ENCODE data around the gene TMEM266. TPM values are rescaled to one million over a fixed set of nuclear protein-coding genes. Genes with fewer than 3 reads are reported as not detected.

Gene TMEM266
- total and polyA plus RNA-seq, 2 experiments from 2014 or later: 0.42 to 5.0 TPM

DNA sequence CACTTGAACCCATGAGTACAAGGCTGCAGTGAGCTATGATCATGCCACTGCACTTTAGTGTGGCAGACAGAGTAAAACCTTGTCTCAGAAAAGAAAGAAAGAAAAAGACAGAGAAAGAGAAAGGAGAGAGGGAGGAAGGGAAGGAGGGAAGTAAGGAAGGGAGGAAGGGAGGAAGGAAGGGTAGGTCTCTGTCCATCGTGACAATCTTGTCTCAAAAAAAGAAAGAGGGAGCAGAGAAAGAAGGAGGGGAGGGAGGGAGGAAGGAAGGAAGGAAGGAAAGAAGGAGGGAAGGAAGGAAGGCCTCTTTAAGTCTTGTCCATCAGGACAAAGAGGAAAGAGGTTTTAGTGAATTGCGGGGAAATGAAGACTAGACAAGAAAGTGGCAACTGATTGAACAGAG is 129.3 kb downstream of the TMEM266 start:
- Mint-ChIP-seq H3K4me1 (peaks cover 18% of the 10 kb centered on the region), H3K36me3 (ENCODE audit: low read depth) (no peaks in the 10 kb centered on the region), H3K9me3 (peaks cover 2% of the 10 kb centered on the region; the same call in 2 of the 3 replicates), H3K27ac (no peak overlapping the region), H3K4me3 (no peak overlapping the region), H3K27me3 (ENCODE audit: insufficient read depth, low read depth, poor library complexity) (peaks cover 20% of the 10 kb centered on the region)
- Histone ChIP-seq H3K27me3 (ENCODE audit: insufficient read depth) (peaks cover 18% of the 10 kb centered on the region), H4K20me1 (replicated peaks; ENCODE audit: insufficient read depth) (no peaks in the 10 kb centered on the region), H3F3A (replicated peaks; ENCODE audit: low read depth) (no peaks in the 10 kb centered on the region), H3K4me1 (ENCODE audit: insufficient read depth) (no peaks in the 10 kb centered on the region; the same call in 1 of the 2 replicates), H2AFZ (no peak overlapping the region), H3K36me3 (ENCODE audit: insufficient read depth) (no peaks in the 10 kb centered on the region), H3K27ac (ENCODE audit: low read depth) (no peak overlapping the region), H3K4me2 (no peak overlapping the region), H3K9me2 (ENCODE audit: insufficient read depth) (no peaks in the 10 kb centered on the region), H3K4me3 (no peak overlapping the region), H3K79me2 (replicated peaks; ENCODE audit: insufficient read depth) (no peaks in the 10 kb centered on the region)
- TF ChIP-seq POLR2AphosphoS5 (IDR thresholded peaks at IDR 0.05; ENCODE audit: low read depth) (no peak), ZNF114 (CRISPR knock-in tag; IDR thresholded peaks at IDR 0.05) (no peak), JUNB (IDR thresholded peaks at IDR 0.05; ENCODE audit: unreplicated experiment) (no peak), STAT1 (IDR thresholded peaks at IDR 0.05; ENCODE audit: unreplicated experiment) (no peak), CREB1 (CRISPR knock-in tag; IDR thresholded peaks at IDR 0.05; ENCODE audit: low read depth) (no peak), EZH2 (IDR thresholded peaks at IDR 0.05; ENCODE audit: low read depth, unreplicated experiment) (no peak), NANOG (IDR thresholded peaks at IDR 0.05; ENCODE audit: borderline replicate concordance) (no peak), ZNF331 (CRISPR knock-in tag; IDR thresholded peaks at IDR 0.05; ENCODE audit: low read depth) (no peak), EZH2phosphoT487 (IDR thresholded peaks at IDR 0.05; ENCODE audit: unreplicated experiment) (no peak)
- TF ChIP-seq, protein P1, sequence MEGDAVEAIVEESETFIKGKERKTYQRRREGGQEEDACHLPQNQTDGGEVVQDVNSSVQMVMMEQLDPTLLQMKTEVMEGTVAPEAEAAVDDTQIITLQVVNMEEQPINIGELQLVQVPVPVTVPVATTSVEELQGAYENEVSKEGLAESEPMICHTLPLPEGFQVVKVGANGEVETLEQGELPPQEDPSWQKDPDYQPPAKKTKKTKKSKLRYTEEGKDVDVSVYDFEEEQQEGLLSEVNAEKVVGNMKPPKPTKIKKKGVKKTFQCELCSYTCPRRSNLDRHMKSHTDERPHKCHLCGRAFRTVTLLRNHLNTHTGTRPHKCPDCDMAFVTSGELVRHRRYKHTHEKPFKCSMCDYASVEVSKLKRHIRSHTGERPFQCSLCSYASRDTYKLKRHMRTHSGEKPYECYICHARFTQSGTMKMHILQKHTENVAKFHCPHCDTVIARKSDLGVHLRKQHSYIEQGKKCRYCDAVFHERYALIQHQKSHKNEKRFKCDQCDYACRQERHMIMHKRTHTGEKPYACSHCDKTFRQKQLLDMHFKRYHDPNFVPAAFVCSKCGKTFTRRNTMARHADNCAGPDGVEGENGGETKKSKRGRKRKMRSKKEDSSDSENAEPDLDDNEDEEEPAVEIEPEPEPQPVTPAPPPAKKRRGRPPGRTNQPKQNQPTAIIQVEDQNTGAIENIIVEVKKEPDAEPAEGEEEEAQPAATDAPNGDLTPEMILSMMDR (conservative IDR thresholded peaks at IDR 0.05; ENCODE audit: low read depth in 2 of 2): no peak
- TF ChIP-seq, protein P2, sequence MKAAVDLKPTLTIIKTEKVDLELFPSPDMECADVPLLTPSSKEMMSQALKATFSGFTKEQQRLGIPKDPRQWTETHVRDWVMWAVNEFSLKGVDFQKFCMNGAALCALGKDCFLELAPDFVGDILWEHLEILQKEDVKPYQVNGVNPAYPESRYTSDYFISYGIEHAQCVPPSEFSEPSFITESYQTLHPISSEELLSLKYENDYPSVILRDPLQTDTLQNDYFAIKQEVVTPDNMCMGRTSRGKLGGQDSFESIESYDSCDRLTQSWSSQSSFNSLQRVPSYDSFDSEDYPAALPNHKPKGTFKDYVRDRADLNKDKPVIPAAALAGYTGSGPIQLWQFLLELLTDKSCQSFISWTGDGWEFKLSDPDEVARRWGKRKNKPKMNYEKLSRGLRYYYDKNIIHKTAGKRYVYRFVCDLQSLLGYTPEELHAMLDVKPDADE (IDR thresholded peaks at IDR 0.05): no peak
- TF ChIP-seq, protein P3, sequence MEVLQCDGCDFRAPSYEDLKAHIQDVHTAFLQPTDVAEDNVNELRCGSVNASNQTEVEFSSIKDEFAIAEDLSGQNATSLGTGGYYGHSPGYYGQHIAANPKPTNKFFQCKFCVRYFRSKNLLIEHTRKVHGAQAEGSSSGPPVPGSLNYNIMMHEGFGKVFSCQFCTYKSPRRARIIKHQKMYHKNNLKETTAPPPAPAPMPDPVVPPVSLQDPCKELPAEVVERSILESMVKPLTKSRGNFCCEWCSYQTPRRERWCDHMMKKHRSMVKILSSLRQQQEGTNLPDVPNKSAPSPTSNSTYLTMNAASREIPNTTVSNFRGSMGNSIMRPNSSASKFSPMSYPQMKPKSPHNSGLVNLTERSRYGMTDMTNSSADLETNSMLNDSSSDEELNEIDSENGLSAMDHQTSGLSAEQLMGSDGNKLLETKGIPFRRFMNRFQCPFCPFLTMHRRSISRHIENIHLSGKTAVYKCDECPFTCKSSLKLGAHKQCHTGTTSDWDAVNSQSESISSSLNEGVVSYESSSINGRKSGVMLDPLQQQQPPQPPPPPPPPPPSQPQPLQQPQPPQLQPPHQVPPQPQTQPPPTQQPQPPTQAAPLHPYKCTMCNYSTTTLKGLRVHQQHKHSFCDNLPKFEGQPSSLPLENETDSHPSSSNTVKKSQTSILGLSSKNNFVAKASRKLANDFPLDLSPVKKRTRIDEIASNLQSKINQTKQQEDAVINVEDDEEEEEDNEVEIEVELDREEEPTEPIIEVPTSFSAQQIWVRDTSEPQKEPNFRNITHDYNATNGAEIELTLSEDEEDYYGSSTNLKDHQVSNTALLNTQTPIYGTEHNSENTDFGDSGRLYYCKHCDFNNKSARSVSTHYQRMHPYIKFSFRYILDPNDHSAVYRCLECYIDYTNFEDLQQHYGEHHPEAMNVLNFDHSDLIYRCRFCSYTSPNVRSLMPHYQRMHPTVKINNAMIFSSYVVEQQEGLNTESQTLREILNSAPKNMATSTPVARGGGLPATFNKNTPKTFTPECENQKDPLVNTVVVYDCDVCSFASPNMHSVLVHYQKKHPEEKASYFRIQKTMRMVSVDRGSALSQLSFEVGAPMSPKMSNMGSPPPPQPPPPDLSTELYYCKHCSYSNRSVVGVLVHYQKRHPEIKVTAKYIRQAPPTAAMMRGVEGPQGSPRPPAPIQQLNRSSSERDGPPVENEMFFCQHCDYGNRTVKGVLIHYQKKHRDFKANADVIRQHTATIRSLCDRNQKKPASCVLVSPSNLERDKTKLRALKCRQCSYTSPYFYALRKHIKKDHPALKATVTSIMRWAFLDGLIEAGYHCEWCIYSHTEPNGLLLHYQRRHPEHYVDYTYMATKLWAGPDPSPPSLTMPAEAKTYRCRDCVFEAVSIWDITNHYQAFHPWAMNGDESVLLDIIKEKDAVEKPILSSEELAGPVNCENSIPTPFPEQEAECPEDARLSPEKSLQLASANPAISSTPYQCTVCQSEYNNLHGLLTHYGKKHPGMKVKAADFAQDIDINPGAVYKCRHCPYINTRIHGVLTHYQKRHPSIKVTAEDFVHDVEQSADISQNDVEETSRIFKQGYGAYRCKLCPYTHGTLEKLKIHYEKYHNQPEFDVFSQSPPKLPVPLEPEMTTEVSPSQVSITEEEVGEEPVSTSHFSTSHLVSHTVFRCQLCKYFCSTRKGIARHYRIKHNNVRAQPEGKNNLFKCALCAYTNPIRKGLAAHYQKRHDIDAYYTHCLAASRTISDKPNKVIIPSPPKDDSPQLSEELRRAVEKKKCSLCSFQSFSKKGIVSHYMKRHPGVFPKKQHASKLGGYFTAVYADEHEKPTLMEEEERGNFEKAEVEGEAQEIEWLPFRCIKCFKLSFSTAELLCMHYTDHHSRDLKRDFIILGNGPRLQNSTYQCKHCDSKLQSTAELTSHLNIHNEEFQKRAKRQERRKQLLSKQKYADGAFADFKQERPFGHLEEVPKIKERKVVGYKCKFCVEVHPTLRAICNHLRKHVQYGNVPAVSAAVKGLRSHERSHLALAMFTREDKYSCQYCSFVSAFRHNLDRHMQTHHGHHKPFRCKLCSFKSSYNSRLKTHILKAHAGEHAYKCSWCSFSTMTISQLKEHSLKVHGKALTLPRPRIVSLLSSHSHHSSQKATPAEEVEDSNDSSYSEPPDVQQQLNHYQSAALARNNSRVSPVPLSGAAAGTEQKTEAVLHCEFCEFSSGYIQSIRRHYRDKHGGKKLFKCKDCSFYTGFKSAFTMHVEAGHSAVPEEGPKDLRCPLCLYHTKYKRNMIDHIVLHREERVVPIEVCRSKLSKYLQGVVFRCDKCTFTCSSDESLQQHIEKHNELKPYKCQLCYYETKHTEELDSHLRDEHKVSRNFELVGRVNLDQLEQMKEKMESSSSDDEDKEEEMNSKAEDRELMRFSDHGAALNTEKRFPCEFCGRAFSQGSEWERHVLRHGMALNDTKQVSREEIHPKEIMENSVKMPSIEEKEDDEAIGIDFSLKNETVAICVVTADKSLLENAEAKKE (CRISPR knock-in tag; IDR thresholded peaks at IDR 0.05): no peak
- TF ChIP-seq, protein P4, sequence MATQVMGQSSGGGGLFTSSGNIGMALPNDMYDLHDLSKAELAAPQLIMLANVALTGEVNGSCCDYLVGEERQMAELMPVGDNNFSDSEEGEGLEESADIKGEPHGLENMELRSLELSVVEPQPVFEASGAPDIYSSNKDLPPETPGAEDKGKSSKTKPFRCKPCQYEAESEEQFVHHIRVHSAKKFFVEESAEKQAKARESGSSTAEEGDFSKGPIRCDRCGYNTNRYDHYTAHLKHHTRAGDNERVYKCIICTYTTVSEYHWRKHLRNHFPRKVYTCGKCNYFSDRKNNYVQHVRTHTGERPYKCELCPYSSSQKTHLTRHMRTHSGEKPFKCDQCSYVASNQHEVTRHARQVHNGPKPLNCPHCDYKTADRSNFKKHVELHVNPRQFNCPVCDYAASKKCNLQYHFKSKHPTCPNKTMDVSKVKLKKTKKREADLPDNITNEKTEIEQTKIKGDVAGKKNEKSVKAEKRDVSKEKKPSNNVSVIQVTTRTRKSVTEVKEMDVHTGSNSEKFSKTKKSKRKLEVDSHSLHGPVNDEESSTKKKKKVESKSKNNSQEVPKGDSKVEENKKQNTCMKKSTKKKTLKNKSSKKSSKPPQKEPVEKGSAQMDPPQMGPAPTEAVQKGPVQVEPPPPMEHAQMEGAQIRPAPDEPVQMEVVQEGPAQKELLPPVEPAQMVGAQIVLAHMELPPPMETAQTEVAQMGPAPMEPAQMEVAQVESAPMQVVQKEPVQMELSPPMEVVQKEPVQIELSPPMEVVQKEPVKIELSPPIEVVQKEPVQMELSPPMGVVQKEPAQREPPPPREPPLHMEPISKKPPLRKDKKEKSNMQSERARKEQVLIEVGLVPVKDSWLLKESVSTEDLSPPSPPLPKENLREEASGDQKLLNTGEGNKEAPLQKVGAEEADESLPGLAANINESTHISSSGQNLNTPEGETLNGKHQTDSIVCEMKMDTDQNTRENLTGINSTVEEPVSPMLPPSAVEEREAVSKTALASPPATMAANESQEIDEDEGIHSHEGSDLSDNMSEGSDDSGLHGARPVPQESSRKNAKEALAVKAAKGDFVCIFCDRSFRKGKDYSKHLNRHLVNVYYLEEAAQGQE (IDR thresholded peaks at IDR 0.05; ENCODE audit: unreplicated experiment): no peak
- DNase-seq (ENCODE audit: low spot score) (no peak), ATAC-seq (no peak)

Data from GM23338 (cell line).